NCI-H2171 treated with DMSO at 0.1 percent for 48 hours (cell line): ENCODE data around the gene BLMH.

ENCODE experiments used
- DNase-seq: peaks from one replicate; lab custom pipeline; 2025; lab: John Stamatoyannopoulos, UW

The BLMH gene

DNA sequence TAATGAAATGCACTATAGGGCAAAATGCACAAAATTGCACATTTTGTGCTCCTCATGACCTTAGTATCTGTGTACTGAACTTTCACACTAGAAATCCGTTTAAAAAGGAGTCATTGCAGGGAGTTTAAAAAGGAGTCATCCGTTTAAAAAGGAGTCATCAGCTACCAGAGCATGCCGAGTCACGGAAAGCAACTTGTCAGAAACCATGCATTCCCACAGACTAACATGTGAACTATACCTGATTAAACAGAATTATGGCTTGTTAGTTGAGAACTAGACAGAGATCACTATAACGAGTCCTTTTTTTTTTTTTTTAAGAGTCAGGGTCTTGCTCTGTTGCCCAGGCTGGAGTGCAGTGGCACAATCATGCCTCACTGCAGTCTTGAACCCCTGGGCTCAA lies 92.1 kb downstream of the BLMH start:
- no peak for DNase-seq
